AG04449 (cell line): Measurements from ENCODE around the gene HTRA1.

Experiments used
- CTCF ChIA-PET: fragments of 350-600 bp; formaldehyde crosslinking; extraction: SDS; loops from one replicate; lab custom pipeline; 2021; ENCODE audit warnings: antibody characterized with exemption; lab: Yijun Ruan, JAX
- POLR2A ChIA-PET: fragments of 400-600, 350-600 bp; formaldehyde crosslinking; extraction: SDS; loops from one replicate; lab custom pipeline; 2020; ENCODE audit warnings: antibody characterized with exemption, inconsistent platforms; lab: Yijun Ruan, JAX
- DNase-seq: peaks from one replicate; pipeline ENCODE4 v3.0.0-alpha.2; 2010; ENCODE audit warnings: low read depth, low spot score
- H3K4me3 ChIP-seq: 2 replicates; pipeline ENCODE4 v1.5.1; 2011; ENCODE audit warnings: low read depth, mild to moderate bottlenecking, control low read depth, low read length
- TF ChIP-seq, protein P1 (sequence below): IDR thresholded peaks from one replicate; pipeline ENCODE4 v1.5.1; 2011; ENCODE audit warnings: mild to moderate bottlenecking, moderate library complexity, low read length, control low read depth, inconsistent platforms; ENCODE audit not compliant: insufficient read depth; ENCODE audit errors: missing control alignments

Gene HTRA1

DNA sequence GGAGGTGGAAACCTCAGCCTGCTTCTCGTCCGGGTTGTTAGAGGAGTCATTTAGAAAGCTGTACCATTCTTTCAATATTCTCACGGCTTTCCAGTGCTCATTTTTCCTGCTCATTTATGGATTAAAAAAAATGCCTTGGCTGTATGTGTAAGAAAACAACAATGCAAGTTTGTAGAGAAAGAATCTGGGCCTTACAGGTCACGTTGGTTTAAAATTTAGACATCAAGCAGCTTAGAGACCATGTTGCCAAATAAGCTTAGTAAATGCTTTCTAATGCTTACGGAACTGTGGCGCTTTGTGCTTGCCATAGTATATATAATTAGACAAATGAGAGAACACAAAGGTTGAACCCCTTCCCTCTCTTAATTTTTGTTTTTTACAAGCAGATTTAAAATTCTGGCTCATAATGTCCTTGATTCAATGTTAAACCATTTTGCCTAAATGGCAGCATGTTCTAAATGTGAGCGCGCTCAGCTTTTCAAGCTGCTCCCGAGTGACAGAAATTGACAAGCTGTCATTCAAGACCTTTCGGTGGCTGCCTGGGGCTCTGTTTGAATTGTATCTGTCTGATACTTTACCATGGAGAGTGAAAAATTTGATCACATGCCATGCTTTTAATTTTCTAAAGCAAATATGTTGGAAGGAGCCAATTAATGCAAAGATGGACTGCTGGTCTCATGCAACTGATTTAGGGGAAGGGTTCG lies 5.8 kb upstream of the HTRA1 start:
- no peak for DNase-seq
- no peak overlapping the region for H3K4me3 ChIP-seq
- CTCF ChIA-PET = interaction anchor here (0.9 to 3.6 kb wide), 4 partner anchors 20 to 156 kb away, joined by 3 to 26 read pairs (median 6); no protein-coding TSS in a partner anchor
- POLR2A ChIA-PET = no interaction called here
- TF ChIP-seq, protein P1, sequence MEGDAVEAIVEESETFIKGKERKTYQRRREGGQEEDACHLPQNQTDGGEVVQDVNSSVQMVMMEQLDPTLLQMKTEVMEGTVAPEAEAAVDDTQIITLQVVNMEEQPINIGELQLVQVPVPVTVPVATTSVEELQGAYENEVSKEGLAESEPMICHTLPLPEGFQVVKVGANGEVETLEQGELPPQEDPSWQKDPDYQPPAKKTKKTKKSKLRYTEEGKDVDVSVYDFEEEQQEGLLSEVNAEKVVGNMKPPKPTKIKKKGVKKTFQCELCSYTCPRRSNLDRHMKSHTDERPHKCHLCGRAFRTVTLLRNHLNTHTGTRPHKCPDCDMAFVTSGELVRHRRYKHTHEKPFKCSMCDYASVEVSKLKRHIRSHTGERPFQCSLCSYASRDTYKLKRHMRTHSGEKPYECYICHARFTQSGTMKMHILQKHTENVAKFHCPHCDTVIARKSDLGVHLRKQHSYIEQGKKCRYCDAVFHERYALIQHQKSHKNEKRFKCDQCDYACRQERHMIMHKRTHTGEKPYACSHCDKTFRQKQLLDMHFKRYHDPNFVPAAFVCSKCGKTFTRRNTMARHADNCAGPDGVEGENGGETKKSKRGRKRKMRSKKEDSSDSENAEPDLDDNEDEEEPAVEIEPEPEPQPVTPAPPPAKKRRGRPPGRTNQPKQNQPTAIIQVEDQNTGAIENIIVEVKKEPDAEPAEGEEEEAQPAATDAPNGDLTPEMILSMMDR = no peak

DNA sequence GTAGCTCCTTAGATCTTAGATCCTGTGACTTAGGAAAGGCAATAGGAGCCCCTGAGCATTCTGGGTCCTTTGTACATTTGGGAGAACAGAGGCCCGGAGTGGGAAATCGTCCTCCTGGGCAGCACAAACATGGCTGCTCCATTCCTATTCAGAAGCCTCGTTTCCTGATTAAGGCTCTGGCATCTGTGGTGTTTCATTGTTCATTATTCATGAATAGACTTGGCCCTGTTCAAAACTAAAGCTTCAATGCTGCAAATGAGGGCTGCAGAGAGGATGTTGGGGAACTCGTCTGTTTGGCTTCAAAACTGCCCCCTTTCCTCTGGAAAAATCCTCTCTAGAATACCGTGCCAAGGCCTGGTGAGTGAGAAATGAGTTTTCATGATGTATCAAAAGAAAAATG lies 3.4 kb upstream of the HTRA1 start:
- ChIA-PET CTCF (interaction anchor here (1.0 to 1.8 kb wide), 2 partner anchors 107 to 159 kb away, joined by 5 to 7 read pairs; no protein-coding TSS in a partner anchor), POLR2A (no interaction called here)
- TF ChIP-seq, protein P1 = no peak
- DNase-seq = no peak
- H3K4me3 ChIP-seq = no peak overlapping the region

DNA sequence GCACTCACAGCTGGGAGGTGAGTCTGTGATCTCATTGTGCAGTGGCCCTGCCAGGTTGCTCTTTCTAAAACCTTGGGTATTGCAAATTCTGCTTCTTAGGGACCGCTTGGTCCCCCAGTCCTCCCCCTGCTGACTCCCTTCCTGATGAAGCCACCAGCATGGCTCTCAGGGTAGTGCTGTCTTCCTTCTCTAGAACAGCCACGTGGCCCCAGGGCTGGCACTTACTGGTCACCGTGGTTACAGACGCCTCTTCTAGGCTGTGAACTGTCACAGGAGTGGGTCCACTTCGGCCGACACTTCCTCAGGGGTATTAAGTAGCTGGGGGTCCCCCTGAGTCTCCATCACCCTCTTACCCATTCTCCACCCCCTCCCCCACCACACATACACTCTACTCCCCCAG lies 2.7 kb upstream of the HTRA1 start:
- H3K4me3 ChIP-seq = no peak overlapping the region
- TF ChIP-seq, protein P1 = no peak
- ChIA-PET POLR2A (no interaction called here), CTCF (interaction anchor here (0.6 kb wide), 1 partner anchor 115 kb away, joined by 3 read pairs; no protein-coding TSS in a partner anchor)
- DNase-seq = no peak

DNA sequence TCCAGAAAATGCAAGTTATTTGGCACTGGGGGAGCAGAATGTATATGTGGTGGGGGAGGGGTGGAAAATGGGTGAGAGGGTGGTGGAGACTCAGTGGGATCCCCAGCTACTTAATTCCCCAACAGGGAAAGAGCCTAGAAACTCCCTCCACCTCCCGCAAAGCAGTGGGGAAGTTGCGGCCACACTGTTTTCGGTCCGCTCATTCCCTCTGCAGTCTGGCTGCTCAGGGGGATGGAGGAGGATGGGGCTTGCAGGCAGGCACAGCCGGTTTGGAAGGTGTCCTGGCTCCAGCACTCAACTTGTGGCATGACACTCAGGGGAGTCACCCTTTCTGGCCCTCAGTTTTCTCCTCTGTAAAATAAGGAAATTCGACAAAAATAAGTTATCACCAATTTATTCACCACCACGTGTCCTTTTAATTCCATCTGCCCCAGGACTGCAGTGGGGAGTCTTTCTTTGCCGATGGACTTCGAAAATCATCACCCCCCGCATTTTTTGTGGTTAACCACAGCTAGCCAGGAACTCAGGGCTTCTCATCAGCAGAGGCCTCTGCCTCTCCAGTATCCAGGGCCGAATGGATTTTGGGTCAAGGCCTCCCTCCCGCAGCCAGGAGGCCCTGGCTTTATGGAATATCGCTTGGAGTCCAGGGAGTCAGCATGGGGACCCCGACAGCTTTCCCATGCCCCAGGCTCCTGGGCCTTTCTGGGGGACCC lies 1.6 kb upstream of the HTRA1 start:
- no peak overlapping the region; the same call in 1 of the 2 replicates for H3K4me3 ChIP-seq
- CTCF ChIA-PET = interaction anchor here (0.5 to 3.0 kb wide), 4 partner anchors 18 to 559 kb away, joined by 3 to 18 read pairs (median 4); no protein-coding TSS in a partner anchor
- POLR2A ChIA-PET = interaction anchor here (0.6 kb wide), 1 partner anchor 13 kb away, joined by 3 read pairs; no protein-coding TSS in a partner anchor
- TF ChIP-seq, protein P1 = no peak
- peak; percentile 38 for DNase-seq

DNA sequence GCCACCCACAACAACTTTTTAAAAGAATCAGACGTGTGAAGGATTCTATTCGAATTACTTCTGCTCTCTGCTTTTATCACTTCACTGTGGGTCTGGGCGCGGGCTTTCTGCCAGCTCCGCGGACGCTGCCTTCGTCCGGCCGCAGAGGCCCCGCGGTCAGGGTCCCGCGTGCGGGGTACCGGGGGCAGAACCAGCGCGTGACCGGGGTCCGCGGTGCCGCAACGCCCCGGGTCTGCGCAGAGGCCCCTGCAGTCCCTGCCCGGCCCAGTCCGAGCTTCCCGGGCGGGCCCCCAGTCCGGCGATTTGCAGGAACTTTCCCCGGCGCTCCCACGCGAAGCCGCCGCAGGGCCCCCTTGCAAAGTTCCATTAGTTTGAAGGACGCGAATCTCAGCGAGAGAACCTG lies 461 bp upstream of the HTRA1 start:
- ChIA-PET CTCF (interaction anchor here (0.8 to 3.0 kb wide), 4 partner anchors 11 to 181 kb away, joined by 3 to 18 read pairs (median 4); no protein-coding TSS in a partner anchor), POLR2A (interaction anchor here (0.6 kb wide), 1 partner anchor 8 kb away, joined by 6 read pairs; no protein-coding TSS in a partner anchor)
- peak overlapping the region; percentile 75 for H3K4me3 ChIP-seq
- TF ChIP-seq, protein P1 = no peak
- DNase-seq = no peak
